Measurements from ENCODE around the gene HLX.

Gene HLX

DNA sequence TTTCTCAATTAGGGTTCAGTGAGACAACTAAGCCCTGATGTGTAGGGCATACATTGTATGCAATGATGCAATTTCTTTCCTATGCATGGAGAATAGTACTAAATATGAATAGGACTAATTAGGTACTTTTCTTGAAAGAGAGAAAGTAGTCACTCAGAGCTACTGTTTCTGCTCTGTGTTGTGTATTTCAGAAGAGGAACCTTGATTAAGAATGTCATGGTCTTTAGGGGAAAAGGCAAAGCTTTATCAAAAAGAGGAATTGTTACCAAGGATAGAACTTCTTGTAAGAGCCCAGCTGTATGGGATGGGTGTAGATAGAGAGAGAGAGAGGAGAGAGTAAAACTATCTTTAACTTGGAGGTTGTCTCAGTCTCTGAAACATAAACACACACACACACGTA lies 49.1 kb downstream of the HLX start:
- Histone ChIP-seq H3K4me2 (ENCODE audit: low read depth, low read length, poor library complexity, severe bottlenecking) (no peak overlapping the region), H3K79me2 (ENCODE audit: insufficient read depth, low read length) (no peaks in the 10 kb centered on the region), H2AFZ (ENCODE audit: low read depth, low read length, severe bottlenecking) (no peak overlapping the region), H3K9me2 (replicated peaks; ENCODE audit: insufficient read depth, low read length) (no peaks in the 10 kb centered on the region), H3K4me3 (ENCODE audit: insufficient read depth, low read length, poor library complexity, severe bottlenecking) (no peak overlapping the region), H4K20me1 (ENCODE audit: low read depth, low read length) (no peaks in the 10 kb centered on the region), H3K36me3 (ENCODE audit: low read length) (no peaks in the 10 kb centered on the region), H3K27ac (ENCODE audit: low read depth, low read length) (no peak overlapping the region), H3K27me3 (ENCODE audit: low read length) (no peaks in the 10 kb centered on the region), H3K9ac (ENCODE audit: low read length) (no peak overlapping the region), H3F3A (ENCODE audit: insufficient read depth) (no peaks in the 10 kb centered on the region), H3K9me3 (ENCODE audit: insufficient read depth, low read length) (no peaks in the 10 kb centered on the region)
- TF ChIP-seq EZH2phosphoT487 (conservative IDR thresholded peaks at IDR 0.05; ENCODE audit: low read length), result no peak
- TF ChIP-seq, protein P1, sequence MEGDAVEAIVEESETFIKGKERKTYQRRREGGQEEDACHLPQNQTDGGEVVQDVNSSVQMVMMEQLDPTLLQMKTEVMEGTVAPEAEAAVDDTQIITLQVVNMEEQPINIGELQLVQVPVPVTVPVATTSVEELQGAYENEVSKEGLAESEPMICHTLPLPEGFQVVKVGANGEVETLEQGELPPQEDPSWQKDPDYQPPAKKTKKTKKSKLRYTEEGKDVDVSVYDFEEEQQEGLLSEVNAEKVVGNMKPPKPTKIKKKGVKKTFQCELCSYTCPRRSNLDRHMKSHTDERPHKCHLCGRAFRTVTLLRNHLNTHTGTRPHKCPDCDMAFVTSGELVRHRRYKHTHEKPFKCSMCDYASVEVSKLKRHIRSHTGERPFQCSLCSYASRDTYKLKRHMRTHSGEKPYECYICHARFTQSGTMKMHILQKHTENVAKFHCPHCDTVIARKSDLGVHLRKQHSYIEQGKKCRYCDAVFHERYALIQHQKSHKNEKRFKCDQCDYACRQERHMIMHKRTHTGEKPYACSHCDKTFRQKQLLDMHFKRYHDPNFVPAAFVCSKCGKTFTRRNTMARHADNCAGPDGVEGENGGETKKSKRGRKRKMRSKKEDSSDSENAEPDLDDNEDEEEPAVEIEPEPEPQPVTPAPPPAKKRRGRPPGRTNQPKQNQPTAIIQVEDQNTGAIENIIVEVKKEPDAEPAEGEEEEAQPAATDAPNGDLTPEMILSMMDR (IDR thresholded peaks at IDR 0.05; ENCODE audit: insufficient read depth, low read length, poor library complexity, severe bottlenecking), result no peak

DNA sequence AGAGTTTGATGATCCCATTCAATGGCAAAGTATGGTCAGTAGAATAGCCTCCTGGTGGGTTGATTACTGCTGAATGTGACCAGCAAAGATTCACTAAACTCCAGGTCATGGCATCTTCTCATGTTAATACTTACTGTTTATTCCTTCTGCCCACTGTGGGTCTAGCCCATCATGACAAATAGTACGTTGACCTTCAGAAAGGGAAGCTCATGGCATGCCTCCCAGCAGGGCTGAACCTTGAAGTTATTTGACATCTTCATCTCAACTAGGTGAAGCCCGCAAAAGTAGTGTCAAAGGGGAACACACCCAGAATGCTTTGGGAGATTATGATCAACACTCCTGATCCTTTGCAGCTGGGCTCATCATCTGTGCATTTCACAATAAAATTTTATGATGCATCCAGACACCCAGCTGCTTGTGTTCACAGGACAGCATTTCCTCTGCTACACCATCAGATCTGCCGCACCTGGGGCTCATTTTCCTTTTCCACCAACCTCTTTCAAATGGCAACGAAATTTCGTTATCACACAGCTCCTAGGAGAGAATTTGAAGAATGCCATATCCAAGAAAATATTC lies 49.6 kb downstream of the HLX start:
- no peak overlapping the region for H3K4me3 ChIP-seq (ENCODE audit: insufficient read depth, low read length, poor library complexity, severe bottlenecking)
- H4K20me1 ChIP-seq (ENCODE audit: low read depth, low read length), result no peaks in the 10 kb centered on the region
- H3K27me3 ChIP-seq (ENCODE audit: low read length), result no peaks in the 10 kb centered on the region
- TF ChIP-seq, protein P1 (IDR thresholded peaks at IDR 0.05; ENCODE audit: insufficient read depth, low read length, poor library complexity, severe bottlenecking), result no peak
- no peak for TF ChIP-seq EZH2phosphoT487 (conservative IDR thresholded peaks at IDR 0.05; ENCODE audit: low read length)
- no peaks in the 10 kb centered on the region for H3K9me2 ChIP-seq (replicated peaks; ENCODE audit: insufficient read depth, low read length)
- no peaks in the 10 kb centered on the region for H3K79me2 ChIP-seq (ENCODE audit: insufficient read depth, low read length)
- no peak overlapping the region for H3K27ac ChIP-seq (ENCODE audit: low read depth, low read length)
- no peaks in the 10 kb centered on the region for H3K9me3 ChIP-seq (ENCODE audit: insufficient read depth, low read length)
- no peaks in the 10 kb centered on the region for H3K36me3 ChIP-seq (ENCODE audit: low read length)
- no peak overlapping the region for H2AFZ ChIP-seq (ENCODE audit: low read depth, low read length, severe bottlenecking)
- H3K9ac ChIP-seq (ENCODE audit: low read length), result no peak overlapping the region
- H3F3A ChIP-seq (ENCODE audit: insufficient read depth), result no peaks in the 10 kb centered on the region
- H3K4me2 ChIP-seq (ENCODE audit: low read depth, low read length, poor library complexity, severe bottlenecking), result no peak overlapping the region

DNA sequence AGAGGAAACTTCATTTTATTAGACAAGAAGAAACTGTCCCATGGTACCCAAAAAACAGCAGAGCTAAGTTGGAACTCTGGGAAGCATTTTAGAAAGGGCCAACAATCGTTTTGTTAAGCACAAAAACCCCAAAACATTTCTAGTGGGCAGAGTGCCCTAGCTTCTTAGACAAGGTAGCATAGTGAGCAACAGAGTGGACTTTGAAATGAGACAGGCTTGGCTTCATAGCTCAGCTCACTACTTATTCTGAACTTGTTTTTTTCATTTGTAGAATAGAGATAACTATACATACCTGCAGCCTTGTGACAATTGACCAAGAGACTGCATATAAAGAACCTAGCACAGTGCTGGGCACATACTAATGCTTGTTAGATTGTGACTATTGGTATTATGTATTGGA lies 50.1 kb downstream of the HLX start:
- no peak overlapping the region for H2AFZ ChIP-seq (ENCODE audit: low read depth, low read length, severe bottlenecking)

More for the DNA sequence above, 50.1 kb downstream of the HLX start:
- Histone ChIP-seq H3K9me3 (ENCODE audit: insufficient read depth, low read length) (no peaks in the 10 kb centered on the region), H3K27me3 (ENCODE audit: low read length) (no peaks in the 10 kb centered on the region), H3K27ac (ENCODE audit: low read depth, low read length) (no peak overlapping the region), H3K9ac (ENCODE audit: low read length) (no peak overlapping the region), H3K4me2 (ENCODE audit: low read depth, low read length, poor library complexity, severe bottlenecking) (no peak overlapping the region), H3F3A (ENCODE audit: insufficient read depth) (no peaks in the 10 kb centered on the region), H4K20me1 (ENCODE audit: low read depth, low read length) (no peaks in the 10 kb centered on the region), H3K4me3 (ENCODE audit: insufficient read depth, low read length, poor library complexity, severe bottlenecking) (no peak overlapping the region), H3K79me2 (ENCODE audit: insufficient read depth, low read length) (no peaks in the 10 kb centered on the region), H3K9me2 (replicated peaks; ENCODE audit: insufficient read depth, low read length) (no peaks in the 10 kb centered on the region), H3K36me3 (ENCODE audit: low read length) (no peaks in the 10 kb centered on the region)
- TF ChIP-seq EZH2phosphoT487 (conservative IDR thresholded peaks at IDR 0.05; ENCODE audit: low read length), result no peak
- TF ChIP-seq, protein P1 (IDR thresholded peaks at IDR 0.05; ENCODE audit: insufficient read depth, low read length, poor library complexity, severe bottlenecking), result no peak

All from SU-DHL-6 (cell line).